Muscle layer of duodenum (tissue), 2 donors: ENCODE results near the gene CNTNAP2.

Source experiments
- H3K27ac ChIP-seq: one replicate; pipeline ENCODE4 v1.7.0; 2013; ENCODE audit warnings: mild to moderate bottlenecking, low read length
- H3K27me3 ChIP-seq: one replicate; pipeline ENCODE4 v1.7.0; 2013; ENCODE audit warnings: low read depth, mild to moderate bottlenecking, control low read depth, low read length
- H3K36me3 ChIP-seq, 2 donors: one replicate each; pipeline ENCODE4 v1.7.0; 2013; ENCODE audit warnings: low read length in 2 of 2, control low read depth in 1 of 2, mild to moderate bottlenecking in 1 of 2; ENCODE audit not compliant: insufficient read depth in 2 of 2, control insufficient read depth in 1 of 2
- H3K4me1 ChIP-seq, 2 donors: one replicate each; pipeline ENCODE4 v1.7.0; 2013; ENCODE audit warnings: low read length in 2 of 2, mild to moderate bottlenecking in 2 of 2, control low read depth in 1 of 2, moderate library complexity in 1 of 2; ENCODE audit not compliant: insufficient read depth in 2 of 2, control insufficient read depth in 1 of 2
- H3K4me3 ChIP-seq, 2 donors: one replicate each; pipeline ENCODE4 v1.7.0; 2013; ENCODE audit warnings: low read length in 2 of 2, low read depth in 1 of 2, mild to moderate bottlenecking in 1 of 2
- H3K9me3 ChIP-seq, 2 donors: one replicate each; pipeline ENCODE4 v1.7.0; 2013; ENCODE audit warnings: low read length in 2 of 2, control low read depth in 1 of 2, mild to moderate bottlenecking in 1 of 2; ENCODE audit not compliant: control insufficient read depth in 1 of 2
- donor health status: healthy.

Gene CNTNAP2

GRCh38 chr7:147607157-147607800 is 1490.7 kb downstream of the CNTNAP2 start:
- Histone ChIP-seq H3K36me3 (no peaks in the 10 kb centered on the region), H3K4me1 (no peaks in the 10 kb centered on the region), H3K27me3 (no peaks in the 10 kb centered on the region), H3K9me3 (no peaks in the 10 kb centered on the region), H3K27ac (no peak overlapping the region), H3K4me3 (no peak overlapping the region)

GRCh38 chr7:147611431-147611830 is 1494.8 kb downstream of the CNTNAP2 start:
- H3K27ac ChIP-seq, result no peak overlapping the region
- no peaks in the 10 kb centered on the region for H3K9me3 ChIP-seq
- no peaks in the 10 kb centered on the region for H3K4me1 ChIP-seq
- H3K36me3 ChIP-seq, result no peaks in the 10 kb centered on the region
- no peaks in the 10 kb centered on the region for H3K27me3 ChIP-seq
- no peak overlapping the region for H3K4me3 ChIP-seq

- no peaks in the 10 kb centered on the region for H3K9me3 ChIP-seq
- H3K4me1 ChIP-seq, result no peaks in the 10 kb centered on the region
- H3K36me3 ChIP-seq, result no peaks in the 10 kb centered on the region
- H3K4me3 ChIP-seq, result no peak overlapping the region
- H3K27me3 ChIP-seq, result no peaks in the 10 kb centered on the region
- H3K27ac ChIP-seq, result no peak overlapping the region
Observed at GRCh38 chr7:147635288-147635687, 1518.7 kb downstream of the CNTNAP2 start.

GRCh38 chr7:147636553-147636952 is 1520.0 kb downstream of the CNTNAP2 start:
- H3K27me3 ChIP-seq, result no peaks in the 10 kb centered on the region
- H3K4me3 ChIP-seq, result no peak overlapping the region
- no peaks in the 10 kb centered on the region for H3K9me3 ChIP-seq
- no peak overlapping the region for H3K27ac ChIP-seq
- H3K36me3 ChIP-seq, result no peaks in the 10 kb centered on the region
- no peaks in the 10 kb centered on the region for H3K4me1 ChIP-seq

DNA sequence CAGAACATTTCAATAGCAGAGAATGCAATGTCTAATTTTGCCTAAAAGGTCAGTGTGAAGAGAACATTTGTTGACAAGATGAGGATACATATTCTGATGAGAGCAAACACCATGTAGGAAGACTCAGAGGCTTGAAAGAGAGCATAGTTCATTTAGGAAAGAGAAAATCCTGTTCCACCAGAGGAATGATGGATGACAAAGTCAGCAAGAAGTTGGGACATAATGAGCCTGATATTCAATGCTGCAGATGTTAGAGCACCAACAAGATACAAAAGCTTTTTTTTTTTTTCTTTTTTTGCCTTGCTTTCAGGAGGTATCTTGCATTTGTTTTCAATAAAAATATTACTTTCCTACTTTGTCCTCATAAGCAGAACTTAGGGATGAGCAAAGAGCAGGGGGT is 1522.0 kb downstream of the CNTNAP2 start:
- Histone ChIP-seq H3K27me3 (no peaks in the 10 kb centered on the region), H3K27ac (no peak overlapping the region), H3K36me3 (no peaks in the 10 kb centered on the region), H3K9me3 (no peaks in the 10 kb centered on the region), H3K4me1 (no peaks in the 10 kb centered on the region), H3K4me3 (no peak overlapping the region)

DNA sequence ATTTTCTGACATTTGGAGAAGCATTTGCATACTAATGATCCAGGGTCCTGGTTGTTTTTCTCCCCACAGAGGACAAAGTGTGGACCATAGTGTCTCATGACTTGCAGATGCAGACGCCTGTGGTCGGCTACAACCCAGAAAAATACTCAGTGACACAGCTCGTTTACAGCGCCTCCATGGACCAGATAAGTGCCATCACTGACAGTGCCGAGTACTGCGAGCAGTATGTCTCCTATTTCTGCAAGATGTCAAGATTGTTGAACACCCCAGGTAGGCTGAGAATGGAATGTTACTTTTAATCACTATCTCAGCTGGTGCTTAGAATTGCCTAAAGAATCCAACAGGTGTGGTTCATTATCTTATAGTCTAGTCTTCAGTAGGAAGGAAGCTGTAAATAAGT is 1522.4 kb downstream of the CNTNAP2 start:
- Histone ChIP-seq H3K4me3 (no peak overlapping the region), H3K36me3 (no peaks in the 10 kb centered on the region), H3K9me3 (no peaks in the 10 kb centered on the region), H3K27me3 (no peaks in the 10 kb centered on the region), H3K4me1 (no peaks in the 10 kb centered on the region), H3K27ac (no peak overlapping the region)

- H3K27ac ChIP-seq, result no peak overlapping the region
- no peaks in the 10 kb centered on the region for H3K9me3 ChIP-seq
- no peaks in the 10 kb centered on the region for H3K36me3 ChIP-seq
- no peak overlapping the region for H3K4me3 ChIP-seq
- no peaks in the 10 kb centered on the region for H3K27me3 ChIP-seq
- H3K4me1 ChIP-seq, result no peaks in the 10 kb centered on the region
Observed at GRCh38 chr7:147639751-147640150, 1523.2 kb downstream of the CNTNAP2 start.

GRCh38 chr7:147640821-147641220 is 1524.2 kb downstream of the CNTNAP2 start:
- Histone ChIP-seq H3K4me1 (no peaks in the 10 kb centered on the region), H3K36me3 (no peaks in the 10 kb centered on the region), H3K27ac (no peak overlapping the region), H3K9me3 (no peaks in the 10 kb centered on the region), H3K4me3 (no peak overlapping the region), H3K27me3 (no peaks in the 10 kb centered on the region)

- H3K27me3 ChIP-seq, result no peaks in the 10 kb centered on the region
Observed at GRCh38 chr7:147646568-147646967, 1530.0 kb downstream of the CNTNAP2 start.

GRCh38 chr7:147650991-147651390 is 1534.4 kb downstream of the CNTNAP2 start:
- Histone ChIP-seq H3K36me3 (no peaks in the 10 kb centered on the region), H3K27ac (no peak overlapping the region), H3K4me3 (no peak overlapping the region), H3K27me3 (no peaks in the 10 kb centered on the region), H3K9me3 (no peaks in the 10 kb centered on the region), H3K4me1 (no peaks in the 10 kb centered on the region)

More at GRCh38 chr7:147646568-147646967, 1530.0 kb downstream of the CNTNAP2 start:
- H3K36me3 ChIP-seq, result no peaks in the 10 kb centered on the region
- no peaks in the 10 kb centered on the region for H3K4me1 ChIP-seq
- H3K4me3 ChIP-seq, result no peak overlapping the region
- H3K27ac ChIP-seq, result no peak overlapping the region
- no peaks in the 10 kb centered on the region for H3K9me3 ChIP-seq

- Histone ChIP-seq H3K27ac (no peak overlapping the region), H3K27me3 (no peaks in the 10 kb centered on the region), H3K36me3 (no peaks in the 10 kb centered on the region), H3K4me1 (no peaks in the 10 kb centered on the region), H3K4me3 (no peak overlapping the region), H3K9me3 (no peaks in the 10 kb centered on the region)
Observed at GRCh38 chr7:147651601-147652000, 1535.0 kb downstream of the CNTNAP2 start.

DNA sequence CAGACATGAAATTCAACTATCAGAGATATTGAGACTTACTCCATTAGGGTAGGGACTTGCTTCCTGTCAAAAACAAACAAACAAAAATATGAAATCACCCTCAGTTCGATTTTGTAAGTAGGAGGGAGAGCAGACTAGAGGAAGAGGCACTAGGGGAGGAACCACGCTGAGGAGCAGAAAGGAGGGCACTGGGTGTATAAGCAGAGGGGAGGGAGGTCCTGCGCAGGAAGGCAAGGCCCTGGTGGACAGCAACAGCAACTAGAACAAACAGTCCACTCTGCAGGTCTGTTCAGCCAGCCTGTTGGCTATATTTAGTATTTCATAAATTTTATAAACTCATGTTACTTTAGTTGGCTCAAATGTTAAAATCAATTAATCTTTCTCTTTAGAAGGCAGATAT is 1536.9 kb downstream of the CNTNAP2 start:
- H3K27ac ChIP-seq, result no peak overlapping the region
- no peaks in the 10 kb centered on the region for H3K27me3 ChIP-seq
- H3K36me3 ChIP-seq, result no peaks in the 10 kb centered on the region
- no peaks in the 10 kb centered on the region for H3K4me1 ChIP-seq
- H3K9me3 ChIP-seq, result no peaks in the 10 kb centered on the region
- H3K4me3 ChIP-seq, result no peak overlapping the region
